MM.1S (cell line): Measurements from ENCODE around the gene PRCC.

ENCODE experiments used
- EZH2 ChIP-seq: fragments of 300-600 bp; sonication (generic); optimal IDR thresholded peaks from 2 replicates; pipeline ENCODE3; 2017; ENCODE audit warnings: low read depth, mild to moderate bottlenecking, antibody characterized with exemption, low read length, mixed read lengths
- EZH2phosphoT487 ChIP-seq: fragments of 300-600 bp; sonication (generic); IDR thresholded peaks from 2 replicates; pipeline ENCODE4 v1.6.1; 2018; ENCODE audit warnings: antibody characterized with exemption, low read length
- TF ChIP-seq, protein P1 (sequence below): fragments of 300-600 bp; sonication (generic); IDR thresholded peaks from 2 replicates; pipeline ENCODE4 v1.5.1; 2016; ENCODE audit warnings: antibody characterized with exemption, low read length, mixed read lengths

DNA sequence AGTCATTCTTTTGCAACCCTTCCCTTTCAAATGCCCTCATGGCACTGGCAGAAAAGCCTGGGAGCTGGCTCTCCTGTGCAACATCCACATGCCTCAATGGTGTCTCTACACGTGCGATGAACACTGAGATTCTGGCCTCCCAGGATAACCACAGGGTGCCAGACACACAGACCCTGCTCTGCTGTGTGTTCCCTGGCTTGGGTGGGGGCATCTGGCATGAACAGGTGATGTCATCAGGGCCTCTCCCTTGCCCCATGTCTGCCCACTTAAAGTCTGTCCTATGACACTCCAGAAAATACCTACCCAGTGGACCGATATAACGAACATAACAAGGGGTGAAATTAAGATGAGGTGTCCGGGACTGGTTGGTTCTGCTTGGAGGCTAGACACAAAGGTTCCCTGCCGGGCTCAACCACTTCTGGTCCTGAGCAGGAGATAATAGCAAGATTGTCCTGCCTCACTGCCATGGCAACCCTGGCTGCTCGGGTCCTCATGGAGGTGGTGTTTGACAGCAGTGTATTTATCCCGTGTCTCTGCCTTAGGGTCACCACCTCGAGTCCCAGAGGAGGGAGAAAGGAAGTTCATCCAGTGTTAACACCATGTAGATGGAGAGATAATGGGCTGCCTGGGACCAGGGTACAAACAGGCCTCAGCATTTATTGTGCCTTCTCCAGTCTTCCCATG lies 72.2 kb downstream of the PRCC start:
- TF ChIP-seq, protein P1, sequence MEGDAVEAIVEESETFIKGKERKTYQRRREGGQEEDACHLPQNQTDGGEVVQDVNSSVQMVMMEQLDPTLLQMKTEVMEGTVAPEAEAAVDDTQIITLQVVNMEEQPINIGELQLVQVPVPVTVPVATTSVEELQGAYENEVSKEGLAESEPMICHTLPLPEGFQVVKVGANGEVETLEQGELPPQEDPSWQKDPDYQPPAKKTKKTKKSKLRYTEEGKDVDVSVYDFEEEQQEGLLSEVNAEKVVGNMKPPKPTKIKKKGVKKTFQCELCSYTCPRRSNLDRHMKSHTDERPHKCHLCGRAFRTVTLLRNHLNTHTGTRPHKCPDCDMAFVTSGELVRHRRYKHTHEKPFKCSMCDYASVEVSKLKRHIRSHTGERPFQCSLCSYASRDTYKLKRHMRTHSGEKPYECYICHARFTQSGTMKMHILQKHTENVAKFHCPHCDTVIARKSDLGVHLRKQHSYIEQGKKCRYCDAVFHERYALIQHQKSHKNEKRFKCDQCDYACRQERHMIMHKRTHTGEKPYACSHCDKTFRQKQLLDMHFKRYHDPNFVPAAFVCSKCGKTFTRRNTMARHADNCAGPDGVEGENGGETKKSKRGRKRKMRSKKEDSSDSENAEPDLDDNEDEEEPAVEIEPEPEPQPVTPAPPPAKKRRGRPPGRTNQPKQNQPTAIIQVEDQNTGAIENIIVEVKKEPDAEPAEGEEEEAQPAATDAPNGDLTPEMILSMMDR = no peak
- TF ChIP-seq EZH2 (no peak), EZH2phosphoT487 (no peak)
